CD4-positive, alpha-beta T cell treated with Interleukin-6 for 4 hours (primary cell): Measurements from ENCODE around the gene EYA4.
"Not testable (repeated sequence)": the region's sequence is repeated elsewhere in the genome, so short reads cannot be mapped to it uniquely, and the experiment has no call there.

Experiments
- DNase-seq: peaks from one replicate; pipeline ENCODE4 v3.0.0-alpha.2; 2020; ENCODE audit warnings: mixed read lengths

The EYA4 gene

DNA sequence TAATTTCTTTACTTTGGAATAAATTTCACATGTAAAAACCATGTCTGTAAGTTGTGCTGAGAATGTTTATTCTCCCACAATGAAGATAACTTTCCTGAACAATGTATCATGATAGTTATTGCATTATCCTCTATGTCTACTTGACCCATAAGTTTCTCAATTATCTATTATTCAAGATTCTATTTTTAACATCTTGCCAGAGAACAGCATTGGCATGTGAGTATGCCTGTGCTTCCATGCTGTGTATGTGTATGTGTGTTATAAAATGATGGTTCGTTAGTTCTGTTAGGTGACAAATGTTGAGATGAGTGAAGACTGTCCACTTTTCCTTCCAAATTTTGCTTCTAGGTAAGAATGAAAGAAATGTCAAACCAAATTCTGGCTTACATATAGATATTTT lies 111.9 kb downstream of the EYA4 start:
- DNase-seq: no peak

- no peak for DNase-seq
These were observed 114.8 kb downstream of the EYA4 start for GRCh38 chr6:133355922-133356321.

- DNase-seq: no peak
These were observed 117.5 kb downstream of the EYA4 start for GRCh38 chr6:133358574-133359150.

DNA sequence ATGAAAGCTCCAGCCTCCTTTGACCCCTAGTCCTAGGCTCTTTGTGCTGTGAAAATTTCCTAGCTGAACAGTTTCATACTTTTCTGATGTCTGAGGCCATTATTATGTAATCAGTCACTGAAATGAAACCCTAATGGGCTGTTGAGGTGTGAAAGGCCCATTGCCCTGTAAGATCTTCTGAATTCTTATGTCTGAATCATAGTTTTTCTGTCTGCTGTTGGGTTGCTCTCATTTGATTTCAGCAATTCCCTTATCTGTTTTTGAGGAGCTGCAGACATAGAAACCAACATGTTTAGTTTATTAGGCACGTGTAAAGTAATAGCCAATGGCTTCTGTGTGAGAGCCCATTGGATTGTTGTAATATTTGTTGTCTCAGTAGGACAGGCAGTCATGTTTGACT lies 118.1 kb downstream of the EYA4 start:
- no peak for DNase-seq

- no peak for DNase-seq
These were observed 118.6 kb downstream of the EYA4 start for GRCh38 chr6:133359760-133360159.

GRCh38 chr6:133360194-133360593 lies 119.0 kb downstream of the EYA4 start:
- no peak for DNase-seq

GRCh38 chr6:133362813-133363212 lies 121.7 kb downstream of the EYA4 start:
- no peak for DNase-seq

DNA sequence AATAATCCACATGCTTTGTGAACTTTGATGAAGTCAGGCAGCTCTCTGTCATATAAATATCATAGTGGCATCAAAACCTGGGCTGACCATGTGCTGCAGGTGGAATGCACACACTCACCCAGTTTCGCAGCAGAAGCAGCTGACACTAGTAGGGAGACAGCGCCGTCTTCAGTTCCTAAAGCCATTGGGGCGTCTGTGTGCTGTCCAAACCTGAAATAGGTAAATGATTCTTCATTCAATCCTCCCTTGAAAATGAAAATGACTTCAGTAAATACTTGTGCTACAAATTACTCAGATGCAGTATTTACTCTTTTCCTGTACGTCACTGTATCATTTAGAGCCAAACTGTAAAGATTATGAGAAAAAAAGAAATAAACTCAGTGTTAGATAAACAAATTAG lies 127.5 kb downstream of the EYA4 start:
- no peak for DNase-seq

DNA sequence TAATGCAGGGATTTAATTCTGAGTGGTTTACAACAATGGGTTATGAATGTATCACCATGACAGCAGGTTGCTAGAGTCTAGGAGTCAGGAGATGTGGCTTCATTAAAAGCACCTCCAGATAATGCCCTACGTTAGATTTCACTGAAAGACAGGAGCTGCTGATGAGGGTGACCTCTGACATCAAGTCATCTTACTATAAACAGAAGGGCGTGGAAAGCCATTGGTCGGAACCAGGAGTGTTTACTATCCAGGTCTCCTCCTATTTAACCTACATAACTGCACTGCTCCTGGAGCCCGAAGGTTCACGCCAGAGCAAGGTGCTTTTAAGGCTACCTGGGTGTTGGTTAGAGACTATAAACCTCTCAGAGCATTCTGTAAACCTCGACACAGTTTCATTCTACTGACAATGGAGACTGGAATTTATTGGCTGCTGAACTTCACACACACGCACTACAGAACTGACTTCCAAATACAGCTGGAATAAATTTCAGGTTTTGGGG lies 128.7 kb downstream of the EYA4 start:
- no peak for DNase-seq

DNA sequence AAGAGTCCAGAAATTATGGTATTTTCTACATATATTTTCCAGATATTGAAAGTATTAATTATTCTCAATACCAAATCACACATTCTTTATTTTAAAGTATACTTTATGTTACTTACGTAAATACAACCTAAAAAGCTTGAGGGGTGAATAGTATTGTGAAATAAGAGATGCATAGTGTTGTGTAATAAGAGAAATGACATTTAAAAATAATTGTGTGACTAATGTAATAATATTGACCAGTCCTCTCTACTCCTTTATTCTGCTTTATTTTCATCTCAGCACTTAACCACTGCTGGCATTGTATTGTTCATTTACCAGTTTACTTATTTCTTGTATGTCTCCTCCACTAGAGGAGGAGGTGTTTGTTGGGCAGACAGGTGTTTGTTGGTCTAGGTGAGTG lies 135.6 kb downstream of the EYA4 start:
- no peak for DNase-seq

DNA sequence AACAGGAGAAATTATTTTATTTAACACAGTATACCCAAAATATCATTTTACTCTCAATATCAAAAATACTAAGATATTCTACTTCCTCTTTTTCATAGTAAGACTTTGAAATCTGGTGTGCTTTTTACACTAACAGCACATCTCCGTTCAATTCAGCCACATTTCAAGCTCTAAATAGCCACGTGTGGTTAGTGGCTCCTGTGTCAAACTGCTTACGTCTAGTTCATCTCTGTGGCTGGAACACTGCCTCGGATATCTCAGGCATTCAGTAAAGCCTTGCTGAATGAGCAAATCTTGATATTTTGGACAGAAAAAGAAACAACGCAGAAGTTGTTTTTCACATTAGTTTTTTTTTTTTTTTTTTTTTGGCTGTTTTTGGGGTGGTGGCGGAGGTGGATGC lies 136.1 kb downstream of the EYA4 start:
- DNase-seq: no peak

GRCh38 chr6:133380047-133380446 lies 138.9 kb downstream of the EYA4 start:
- DNase-seq: no peak

DNA sequence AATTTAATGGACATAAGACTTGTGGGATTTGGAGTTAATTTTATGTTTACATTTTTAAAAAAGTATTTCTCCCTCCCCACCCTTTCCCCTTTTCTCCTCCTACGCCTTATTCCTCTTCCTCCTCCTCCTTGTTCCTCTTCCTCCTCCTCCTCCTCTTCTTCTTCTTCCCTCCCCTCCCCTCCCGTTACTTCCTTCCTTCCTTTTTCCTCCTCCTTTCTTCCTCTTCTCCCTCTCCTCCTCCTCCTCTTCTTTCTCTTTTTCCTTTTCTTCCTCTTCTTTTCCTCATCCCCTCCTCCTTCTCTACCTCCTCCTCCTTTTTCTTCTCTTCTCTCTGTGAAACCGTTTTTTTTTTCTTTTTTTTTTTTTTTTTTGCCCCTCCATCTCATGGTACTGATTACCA lies 139.6 kb downstream of the EYA4 start:
- no peak for DNase-seq

DNA sequence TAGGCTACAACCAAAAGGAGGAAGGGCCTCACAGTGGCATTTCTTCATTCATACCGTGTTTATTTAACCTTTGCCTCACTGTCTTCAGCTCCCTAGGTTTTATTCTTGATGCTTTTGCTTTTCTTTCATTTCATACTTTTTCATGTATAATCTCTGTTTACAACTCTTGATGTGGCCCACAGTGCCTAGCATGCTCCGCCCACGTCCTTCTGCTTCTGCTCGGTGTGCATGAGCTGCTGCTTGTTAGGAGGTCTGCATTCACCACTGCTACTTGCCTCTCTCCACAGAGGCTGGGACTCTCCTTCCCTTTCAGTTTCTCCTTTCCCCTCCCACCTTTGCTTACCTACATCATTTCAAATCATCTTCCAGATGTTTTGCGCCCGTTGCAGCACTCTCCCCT lies 147.6 kb downstream of the EYA4 start:
- DNase-seq: no peak

DNA sequence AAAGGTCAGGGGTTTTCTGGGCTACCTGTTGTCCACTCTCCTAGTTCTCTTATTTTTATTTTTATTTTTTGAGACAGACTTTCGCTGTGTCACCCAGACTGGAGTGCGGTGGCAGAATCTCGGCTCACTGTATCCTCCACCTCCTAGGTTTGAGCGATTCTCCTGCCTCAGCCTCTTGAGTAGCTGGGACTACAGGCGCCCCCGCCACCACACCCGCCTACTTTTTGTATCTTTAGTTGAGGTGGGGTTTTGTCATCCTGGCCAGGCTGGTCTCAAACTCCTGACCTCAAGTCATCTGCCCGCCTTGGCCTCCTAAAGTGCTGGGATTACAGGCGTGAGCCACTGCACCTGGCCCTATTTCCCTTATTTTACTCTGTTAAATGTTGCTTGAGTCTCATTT lies 149.0 kb downstream of the EYA4 start:
- no peak for DNase-seq

GRCh38 chr6:133392015-133392414 lies 150.9 kb downstream of the EYA4 start:
- DNase-seq: no peak

DNA sequence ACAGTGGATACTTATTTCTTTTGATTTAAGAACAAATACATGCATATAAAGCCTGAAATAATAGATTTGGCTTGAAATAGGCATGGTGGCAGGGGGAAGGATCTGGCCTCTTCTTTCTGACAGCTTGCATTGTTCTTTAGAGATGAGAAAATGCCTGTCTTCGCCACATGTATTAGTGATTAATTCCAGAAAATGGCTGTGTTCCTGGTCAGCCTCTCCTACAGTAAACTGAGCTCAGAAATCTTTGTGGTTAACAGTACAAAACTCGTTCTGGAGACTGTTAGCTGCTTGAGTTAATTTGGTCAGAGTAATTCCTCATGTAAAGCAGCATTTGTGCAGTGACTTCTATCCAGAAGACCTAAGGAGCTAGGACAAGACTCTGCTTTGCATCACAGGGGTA lies 151.5 kb downstream of the EYA4 start:
- DNase-seq: no peak

DNA sequence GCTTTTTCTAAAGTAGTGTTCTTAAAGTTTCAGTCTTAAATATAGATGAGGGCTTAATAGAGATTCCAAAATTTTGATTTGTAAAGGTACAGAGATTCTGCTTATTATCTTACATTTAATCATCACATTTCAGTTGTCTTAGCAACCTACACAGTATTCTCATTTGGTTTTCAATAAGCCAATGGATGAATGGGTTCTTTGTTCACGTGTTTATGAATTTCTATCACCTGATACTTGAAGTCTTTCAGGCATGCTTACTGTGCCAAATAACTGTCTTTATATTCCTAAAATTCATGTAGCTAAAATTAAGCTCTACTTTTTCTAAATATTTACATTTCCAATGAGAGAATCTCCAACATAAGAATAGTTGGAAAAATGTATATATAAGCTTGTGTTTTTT lies 152.7 kb downstream of the EYA4 start:
- DNase-seq: no peak

DNA sequence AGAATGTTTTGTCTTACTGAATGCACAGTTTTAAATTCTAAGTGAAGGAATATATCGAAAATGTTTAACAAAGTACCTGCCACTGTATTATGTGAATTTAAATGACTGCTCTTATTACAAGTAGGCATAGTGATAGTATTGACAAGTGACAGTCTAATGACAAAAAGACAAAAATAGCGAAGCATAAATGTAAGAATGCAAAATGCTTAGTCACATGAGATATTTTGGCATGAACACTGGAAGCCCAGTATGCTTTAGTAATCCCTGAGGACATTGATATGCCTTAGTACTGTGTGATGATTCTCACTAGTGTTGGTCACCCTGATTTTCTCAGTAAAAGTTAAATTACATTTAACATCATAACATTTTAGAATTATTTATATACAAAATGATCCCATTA lies 153.5 kb downstream of the EYA4 start:
- no peak for DNase-seq

DNA sequence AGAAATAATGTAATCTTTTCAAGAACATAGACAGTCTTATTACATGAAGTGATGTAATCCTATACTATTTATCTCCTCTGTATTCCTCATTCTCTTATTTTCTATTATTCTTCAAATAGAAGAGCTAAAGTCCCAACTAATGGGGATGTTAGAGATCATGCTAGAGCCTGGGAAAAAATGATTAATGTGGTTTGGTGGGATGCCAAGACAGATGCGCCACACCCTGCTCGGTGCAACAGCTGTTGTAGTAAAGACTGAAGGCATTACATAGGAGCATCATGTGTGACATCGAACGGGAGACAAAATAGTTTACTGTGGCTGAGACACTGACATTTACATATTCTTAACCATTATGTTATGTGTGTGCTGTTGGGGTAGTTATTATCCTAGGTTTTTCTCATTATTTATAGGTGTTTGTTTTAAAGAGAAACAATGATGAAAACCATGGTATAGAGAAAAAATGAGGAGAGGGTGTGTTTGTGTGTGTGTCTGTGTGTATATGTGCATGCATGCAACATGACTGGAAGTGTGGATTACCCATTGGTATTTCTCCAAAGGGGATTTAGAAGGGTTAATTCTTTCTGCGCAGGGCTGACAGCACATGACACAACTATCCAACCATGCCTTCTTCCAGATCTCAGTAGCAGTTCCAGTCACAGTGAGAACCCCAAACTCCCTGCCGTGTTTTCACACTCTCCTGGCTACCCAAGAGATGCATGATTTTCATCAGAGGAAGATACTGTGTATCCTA lies 155.3 kb downstream of the EYA4 start:
- DNase-seq: no peak

DNA sequence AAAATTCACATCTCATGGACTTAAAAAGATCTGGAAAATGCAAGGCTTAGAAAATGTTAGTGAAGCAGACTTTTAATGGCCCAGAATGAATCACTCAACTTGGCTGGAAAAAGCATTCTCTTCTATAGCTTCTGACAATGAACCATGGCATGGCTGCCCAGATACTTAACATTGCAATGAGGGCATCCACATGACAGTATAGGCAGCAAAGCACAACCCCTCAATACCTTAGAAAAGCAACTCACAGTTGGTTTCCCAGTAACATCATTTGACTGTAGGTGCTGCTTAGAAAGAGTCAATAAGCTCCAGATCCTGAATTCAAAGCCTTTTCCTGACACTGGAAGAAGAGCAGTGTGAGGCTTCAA lies 155.8 kb downstream of the EYA4 start:
- DNase-seq: no peak

GRCh38 chr6:133397601-133398000 lies 156.4 kb downstream of the EYA4 start:
- DNase-seq: not testable (repeated sequence)

- no peak for DNase-seq
These were observed 158.3 kb downstream of the EYA4 start for GRCh38 chr6:133399426-133399825.

DNA sequence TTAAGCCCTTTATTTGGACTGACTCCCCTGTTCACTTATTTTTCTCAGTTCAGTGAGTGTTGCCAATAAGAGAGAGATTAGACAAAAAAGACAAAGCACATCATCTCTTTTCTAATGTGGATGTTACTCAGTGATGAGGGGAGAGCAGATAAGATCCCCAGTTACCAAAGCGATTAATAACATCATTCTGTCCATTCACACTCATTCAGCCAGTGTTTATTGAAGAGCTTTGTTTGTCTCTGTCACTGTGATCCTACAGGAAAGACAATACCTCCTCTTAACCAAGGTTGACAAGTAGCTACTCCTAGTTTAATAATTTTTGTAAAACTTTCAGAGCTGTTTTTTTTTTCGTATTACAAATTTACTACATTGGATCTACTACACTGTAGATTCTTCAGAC lies 163.0 kb downstream of the EYA4 start:
- no peak for DNase-seq

DNA sequence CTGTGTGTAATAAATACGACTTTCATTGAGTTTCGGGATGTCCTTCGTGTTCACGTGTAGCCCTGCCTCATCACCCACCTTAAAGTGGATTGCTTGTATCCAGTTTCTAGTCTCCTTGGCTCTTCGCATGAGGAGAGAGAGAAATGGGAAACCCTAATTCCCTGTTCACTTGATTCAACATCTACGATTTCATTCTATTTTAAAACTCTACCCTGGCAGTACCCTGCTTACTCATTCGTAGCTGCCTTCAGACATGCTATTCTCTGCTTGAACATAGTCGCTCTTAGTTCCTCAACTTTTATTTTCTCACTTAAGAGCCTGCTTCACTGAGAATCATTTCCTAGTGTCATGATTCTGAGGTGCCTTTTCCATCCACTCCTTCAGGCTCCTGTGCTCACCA lies 163.6 kb downstream of the EYA4 start:
- DNase-seq: no peak
